ENCODE data around the gene TMEM101.

The TMEM101 gene

DNA sequence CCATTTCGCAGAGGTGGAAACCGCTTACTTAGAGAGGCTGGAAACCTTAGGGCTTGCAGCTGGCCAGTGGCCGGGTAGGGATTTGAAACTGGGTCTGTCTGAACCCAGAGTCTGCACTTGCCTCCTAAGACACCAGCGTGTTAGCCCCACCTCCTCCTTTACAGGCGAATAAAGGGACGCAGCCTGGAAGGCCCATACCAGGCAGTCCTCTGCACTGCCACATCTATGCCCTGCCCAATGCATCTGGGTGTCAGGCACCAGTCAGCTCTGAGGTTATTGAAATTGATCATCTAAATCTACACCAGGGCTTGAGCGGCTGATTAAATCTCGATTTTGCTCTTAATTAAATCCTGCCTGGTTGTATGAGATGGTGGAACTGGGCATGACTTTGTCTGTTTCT, 30.2 kb downstream of the TMEM101 start:
- DNase-seq (ENCODE audit: low spot score) = no peak
- no peak for TF ChIP-seq CTCF (IDR thresholded peaks at IDR 0.05; ENCODE audit: extremely low read depth, missing control alignments)

DNA sequence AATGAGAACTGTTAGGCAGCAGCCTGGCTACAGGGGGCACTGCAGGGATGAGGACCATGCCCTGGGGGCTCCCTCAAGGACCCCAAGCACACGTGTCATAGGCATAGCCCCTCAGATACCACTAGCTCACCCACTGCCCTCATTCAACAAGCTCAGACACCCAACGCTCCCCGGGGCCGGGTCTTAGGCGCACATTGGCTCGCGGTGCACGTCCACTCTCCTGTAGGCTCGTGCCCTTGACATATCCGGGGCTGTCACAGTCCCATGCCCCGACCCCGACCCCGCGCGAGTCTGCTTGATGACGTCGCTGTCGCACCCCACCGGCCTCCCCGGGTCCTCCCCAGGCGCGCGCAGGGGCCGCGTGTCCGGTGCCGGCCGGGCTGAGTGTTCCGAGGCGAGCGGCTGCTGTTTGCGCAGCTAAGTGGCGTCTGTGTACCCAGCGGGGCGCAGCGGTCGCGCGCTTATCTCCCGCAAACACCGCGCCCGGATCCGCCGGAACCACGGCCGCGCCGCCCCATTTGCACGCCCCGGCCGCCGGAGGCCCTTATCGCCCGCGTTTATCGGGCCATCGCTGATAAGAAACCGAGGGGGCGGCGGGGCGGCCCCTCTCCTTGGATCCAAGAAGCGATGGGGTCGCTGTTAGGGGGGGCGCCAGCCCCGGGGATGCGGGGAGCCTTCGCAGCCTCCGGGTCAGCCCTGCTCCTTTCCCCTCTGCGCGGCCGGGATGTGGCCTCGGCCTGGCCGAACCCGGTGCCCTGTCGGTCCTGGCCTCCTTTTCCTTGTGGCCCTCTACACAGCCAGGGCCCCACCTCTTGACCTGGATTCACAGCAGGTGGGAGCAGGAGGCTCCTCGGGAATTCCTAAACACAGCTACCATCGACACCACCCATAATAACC, 31.0 kb downstream of the TMEM101 start:
- TF ChIP-seq CTCF (IDR thresholded peaks at IDR 0.05; ENCODE audit: extremely low read depth, missing control alignments) = no peak
- DNase-seq (ENCODE audit: low spot score) = no peak

- DNase-seq (ENCODE audit: low spot score) = no peak
- TF ChIP-seq CTCF (IDR thresholded peaks at IDR 0.05; ENCODE audit: extremely low read depth, missing control alignments) = no peak
Observed at GRCh38 chr17:43983196-43983514, 31.6 kb downstream of the TMEM101 start.

DNA sequence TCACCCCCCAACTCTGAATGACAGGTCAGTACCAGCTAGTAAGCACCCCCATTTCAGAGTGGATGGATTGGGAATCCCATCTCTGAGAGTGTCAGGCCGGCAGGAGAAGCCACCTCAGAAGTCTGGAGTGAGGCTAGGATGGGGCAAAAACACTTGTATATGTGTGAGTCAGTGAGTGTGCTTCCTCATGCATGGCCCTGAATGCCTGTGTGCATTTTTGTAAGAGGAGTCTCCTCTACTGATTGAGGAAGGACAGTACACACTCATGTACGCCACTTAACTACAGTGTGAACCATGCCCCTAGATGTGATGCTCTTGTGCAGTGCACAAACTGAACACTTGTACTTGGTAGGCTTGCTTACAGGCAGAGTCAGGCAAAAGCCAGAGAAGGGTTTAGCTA, 32.6 kb downstream of the TMEM101 start:
- no peak for DNase-seq (ENCODE audit: low spot score)
- no peak for TF ChIP-seq CTCF (IDR thresholded peaks at IDR 0.05; ENCODE audit: extremely low read depth, missing control alignments)

- DNase-seq (ENCODE audit: low spot score) = no peak
Observed at GRCh38 chr17:43979671-43980070, 35.1 kb downstream of the TMEM101 start.

GRCh38 chr17:43979011-43979410, 35.8 kb downstream of the TMEM101 start:
- TF ChIP-seq CTCF (IDR thresholded peaks at IDR 0.05; ENCODE audit: extremely low read depth, missing control alignments) = no peak
- no peak for DNase-seq (ENCODE audit: low spot score)

More at GRCh38 chr17:43979671-43980070, 35.1 kb downstream of the TMEM101 start:
- no peak for TF ChIP-seq CTCF (IDR thresholded peaks at IDR 0.05; ENCODE audit: extremely low read depth, missing control alignments)

GRCh38 chr17:43978078-43978477, 36.7 kb downstream of the TMEM101 start:
- DNase-seq (ENCODE audit: low spot score) = no peak
- no peak for TF ChIP-seq CTCF (IDR thresholded peaks at IDR 0.05; ENCODE audit: extremely low read depth, missing control alignments)
